GM18508 (cell line): Measurements from ENCODE around the gene NOC2L.
"Not testable (repeated sequence)": the region's sequence is repeated elsewhere in the genome, so short reads cannot be mapped to it uniquely, and the experiment has no call there.

Experiments
- ATAC-seq: cut with Tn5 transposase; IDR thresholded peaks from one replicate; pipeline ENCODE4 v1.9.1; 2021; ENCODE audit warnings: moderate number of reproducible peaks; ENCODE audit not compliant: insufficient read depth, unreplicated experiment

The NOC2L gene

DNA sequence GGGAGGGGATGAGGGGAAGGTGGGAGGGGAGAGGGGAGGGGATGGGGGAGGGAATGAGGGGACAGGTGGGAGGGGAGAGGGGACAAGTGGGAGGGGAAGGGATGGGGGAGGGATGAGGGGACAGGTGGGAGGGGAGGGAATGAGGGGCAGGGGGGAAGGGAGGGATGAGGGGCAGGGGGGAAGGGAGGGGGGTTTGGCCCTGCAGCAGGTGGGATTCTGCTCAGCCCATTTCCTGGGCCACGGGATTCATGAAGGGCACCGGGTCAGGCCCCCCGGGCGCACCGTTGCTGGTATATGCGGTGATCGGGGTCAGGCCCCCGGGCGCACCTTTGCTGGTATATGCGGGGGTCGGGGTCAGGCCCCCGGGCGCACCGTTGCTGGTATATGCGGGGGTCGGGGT, 50.4 kb downstream of the NOC2L start:
- no peak for ATAC-seq

DNA sequence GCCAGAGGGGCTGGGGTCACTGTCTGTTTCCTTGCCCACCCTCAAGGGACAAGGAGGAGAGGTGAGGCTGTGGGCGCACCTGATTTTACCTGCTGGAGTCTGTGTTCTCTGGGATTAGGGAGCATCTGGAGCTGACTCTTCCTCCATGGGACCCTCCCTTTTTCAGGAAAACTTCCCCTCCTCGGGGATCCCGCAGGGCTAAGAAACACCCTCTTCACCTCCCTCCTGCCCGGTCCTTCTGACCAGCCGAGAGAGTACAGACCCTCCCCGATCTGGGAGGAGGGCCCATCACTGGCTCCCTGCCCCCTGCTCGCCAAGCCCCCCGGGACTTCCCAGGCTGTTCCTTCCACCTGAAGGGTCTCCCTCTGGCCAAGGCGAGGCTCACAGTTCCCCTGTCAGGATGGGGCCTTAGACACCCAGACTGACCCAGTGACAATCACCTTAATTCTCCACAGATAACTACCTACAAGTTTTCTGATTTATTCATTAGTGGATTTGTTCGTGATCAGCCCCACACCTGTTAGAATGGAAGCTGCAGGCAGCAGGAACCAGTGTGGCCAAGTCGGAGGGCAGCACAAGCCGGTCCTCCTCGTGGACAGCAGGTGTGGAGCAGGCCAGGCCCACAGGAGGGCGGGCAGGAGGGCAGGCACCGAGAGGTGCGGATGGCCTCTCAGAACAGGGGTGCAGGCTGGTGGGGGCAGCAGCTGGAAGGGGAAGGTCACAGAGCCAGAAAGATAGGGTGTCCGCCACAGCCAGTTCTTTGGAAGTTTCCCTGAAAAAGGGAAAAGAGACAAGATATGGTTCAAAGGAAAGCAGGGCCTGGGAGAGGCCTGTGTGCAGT, 51.2 kb downstream of the NOC2L start:
- ATAC-seq: no peak

DNA sequence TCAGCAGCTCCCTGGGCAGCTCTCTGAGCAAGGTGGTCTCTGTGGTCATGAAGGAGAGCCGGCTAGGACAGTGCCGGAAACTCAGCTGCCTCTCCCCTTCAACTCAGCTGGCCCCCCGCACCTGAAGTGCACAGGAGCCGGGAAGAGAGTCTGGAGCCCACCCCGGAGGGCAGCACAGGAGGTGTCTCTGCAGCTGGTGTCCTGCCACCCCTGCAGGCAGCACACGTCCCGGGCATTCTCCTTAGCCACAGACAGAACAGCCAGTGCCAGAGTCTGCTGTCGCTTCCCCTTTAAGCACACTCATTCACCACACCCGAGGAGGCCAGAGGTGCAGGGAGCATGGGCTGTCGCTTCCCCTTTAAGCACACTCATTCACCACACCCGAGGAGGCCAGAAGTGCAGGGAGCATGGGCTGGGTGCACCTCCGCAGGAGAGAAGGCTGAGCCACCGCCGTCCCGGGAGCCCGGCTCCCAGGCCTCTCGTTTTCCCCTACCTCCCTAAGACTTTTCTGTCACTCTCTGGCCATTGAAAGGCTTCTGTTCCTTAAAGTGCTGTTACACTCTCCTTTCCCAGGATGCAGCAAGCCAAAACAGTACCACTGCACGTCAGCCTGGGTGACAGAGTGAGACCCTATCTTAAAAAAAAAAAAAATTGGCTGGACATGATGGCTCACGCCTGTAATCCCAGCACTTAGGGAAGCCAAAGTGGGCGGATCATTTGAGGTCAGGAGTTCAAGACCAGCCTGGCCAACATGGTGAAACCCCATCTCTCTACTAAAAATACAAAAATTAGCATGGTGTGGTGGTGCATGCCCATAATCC, 52.2 kb downstream of the NOC2L start:
- ATAC-seq: no peak

DNA sequence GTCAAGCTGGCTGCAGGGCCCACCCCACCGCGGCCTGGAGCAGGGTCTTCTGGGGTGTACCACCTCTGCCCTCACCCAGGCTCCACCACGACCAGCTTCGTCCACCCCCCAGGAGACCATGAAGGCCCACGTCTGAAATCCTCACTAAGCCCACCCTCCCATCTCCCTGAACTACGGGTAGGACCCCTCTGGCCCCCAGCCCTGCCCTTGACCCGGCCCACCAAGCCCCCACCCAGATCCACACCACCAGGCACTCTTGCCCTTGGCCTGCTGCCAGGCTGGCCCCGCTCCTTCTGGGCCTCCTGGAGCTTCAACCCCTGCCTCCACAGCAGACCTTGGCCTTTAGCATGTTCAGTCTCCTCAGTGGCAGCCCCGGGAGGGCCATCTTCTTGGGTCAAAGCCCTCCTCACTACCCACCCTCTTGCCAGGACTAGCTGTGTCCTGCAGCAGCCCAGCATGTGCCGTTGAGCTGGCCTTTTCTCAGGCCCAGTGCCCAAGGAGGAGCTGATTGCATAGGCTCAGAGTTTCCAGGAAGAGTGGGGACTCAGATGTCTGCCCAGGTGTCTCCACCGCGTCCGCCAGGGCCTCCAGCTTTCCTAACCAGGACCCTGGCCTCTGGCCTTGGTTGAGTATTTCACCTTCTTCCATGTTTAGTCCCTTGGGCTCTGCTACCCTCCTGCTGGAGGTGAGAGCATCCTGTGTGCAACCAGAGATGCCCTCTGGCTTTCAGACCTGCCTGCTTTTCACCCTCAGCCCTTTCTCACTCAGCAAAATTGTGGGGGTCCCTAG, 53.1 kb downstream of the NOC2L start:
- no peak for ATAC-seq

DNA sequence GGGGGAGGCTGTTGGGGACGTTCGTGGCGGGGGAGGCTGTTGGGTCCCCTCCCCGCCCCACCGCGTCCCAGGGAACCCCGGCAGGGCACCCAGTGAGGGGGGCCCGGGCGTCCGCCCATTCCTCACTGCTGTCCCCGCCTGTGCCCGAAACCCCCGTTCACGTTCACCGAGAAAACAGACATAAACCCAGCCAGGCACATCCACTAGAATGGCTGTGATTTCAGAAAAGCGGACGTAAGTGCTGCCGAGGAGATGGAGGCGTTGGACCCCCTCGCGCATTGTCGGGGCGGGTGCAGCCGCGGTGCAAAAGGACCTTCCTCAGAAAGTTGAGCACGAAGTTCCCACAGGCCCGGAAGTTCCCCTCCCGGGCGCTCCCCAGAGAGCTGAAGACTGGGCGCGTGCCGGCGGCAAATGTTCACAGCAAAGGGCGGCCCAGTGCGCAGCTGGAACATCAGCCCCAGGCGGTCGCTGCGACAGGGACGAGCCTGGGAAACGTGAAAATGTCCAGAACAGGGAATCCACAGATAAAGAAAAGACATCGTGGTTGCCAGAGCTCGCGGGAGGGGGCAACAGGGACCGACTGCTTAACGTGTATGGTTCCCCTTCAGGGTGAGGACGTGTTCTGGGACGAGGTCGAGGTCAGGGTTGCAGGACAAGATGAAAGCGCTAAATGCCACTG, 53.8 kb downstream of the NOC2L start:
- no peak for ATAC-seq

DNA sequence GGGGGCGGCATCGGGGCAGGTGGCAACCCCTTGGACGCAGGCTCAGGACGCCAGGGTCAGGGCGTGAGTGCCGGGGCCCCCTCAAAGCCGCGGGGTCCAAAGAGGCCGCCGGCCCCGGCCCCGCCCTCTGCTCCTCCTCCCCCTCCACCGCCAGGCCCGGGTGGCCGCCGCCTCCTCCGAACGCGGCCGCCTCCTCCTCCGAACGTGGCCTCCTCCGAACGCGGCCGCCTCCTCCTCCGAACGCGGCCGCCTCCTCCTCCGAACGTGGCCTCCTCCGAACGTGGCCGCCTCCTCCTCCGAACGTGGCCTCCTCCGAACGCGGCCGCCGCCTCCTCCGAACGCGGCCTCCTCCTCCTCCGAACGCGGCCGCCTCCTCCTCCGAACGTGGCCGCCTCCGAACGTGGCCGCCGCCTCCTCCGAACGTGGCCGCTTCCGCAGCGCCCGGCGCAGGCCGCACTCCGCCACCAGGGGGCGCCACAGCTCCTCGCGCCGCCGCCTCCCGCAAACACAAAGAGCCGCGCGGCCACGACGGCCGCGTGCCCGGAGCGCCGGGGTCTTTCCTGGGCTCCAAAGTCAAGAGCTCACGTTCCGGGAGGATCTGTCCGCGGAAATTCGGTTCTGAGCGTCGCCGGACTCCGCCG, 54.6 kb downstream of the NOC2L start:
- ATAC-seq: no peak

DNA sequence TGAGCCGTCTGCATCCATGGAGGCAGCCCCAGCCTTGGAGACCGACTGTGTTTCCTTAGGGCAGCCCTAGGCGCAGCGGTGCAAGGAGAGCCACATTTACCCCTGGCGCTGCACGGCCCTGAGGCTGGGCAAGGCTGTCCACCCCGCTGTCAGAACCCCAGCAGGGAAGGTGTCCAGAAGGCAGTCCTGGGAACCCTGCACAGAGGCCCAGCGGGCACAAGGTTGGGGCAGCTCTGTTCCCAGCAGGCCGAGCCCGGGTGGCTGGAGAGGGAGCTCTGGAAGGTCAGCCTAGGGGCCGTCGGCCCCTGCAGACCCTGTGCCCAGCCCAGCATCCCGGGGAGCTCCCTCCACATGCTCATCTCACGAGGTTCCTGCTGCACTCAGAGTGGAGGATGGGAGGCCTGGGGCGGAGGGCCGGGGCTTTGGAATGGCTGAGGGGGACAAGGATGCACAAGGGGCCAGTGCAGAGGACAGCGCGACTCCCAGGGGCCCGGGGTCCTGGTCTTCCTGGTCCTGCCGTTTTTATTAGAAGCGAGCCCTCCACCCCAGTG, 55.3 kb downstream of the NOC2L start:
- no peak for ATAC-seq

DNA sequence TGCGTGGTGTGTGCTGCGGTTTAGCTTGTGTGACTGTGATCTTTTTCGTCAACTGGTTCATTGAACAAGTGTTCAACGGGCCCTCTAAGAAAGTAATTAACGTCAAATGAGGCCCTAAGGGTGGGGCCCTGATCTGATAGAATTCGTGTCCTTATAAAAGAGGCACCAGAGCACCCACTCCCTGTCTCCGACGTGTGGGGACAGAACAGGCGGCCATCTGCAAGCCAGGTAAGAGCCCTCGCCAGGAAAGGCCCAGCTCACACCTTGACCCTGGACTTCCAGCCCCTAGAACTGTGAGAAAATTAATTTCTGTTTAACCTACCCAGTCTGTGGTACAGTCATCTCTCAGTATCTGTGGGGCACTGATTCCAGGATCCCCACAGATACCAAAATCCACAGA, 55.8 kb downstream of the NOC2L start:
- no peak for ATAC-seq

DNA sequence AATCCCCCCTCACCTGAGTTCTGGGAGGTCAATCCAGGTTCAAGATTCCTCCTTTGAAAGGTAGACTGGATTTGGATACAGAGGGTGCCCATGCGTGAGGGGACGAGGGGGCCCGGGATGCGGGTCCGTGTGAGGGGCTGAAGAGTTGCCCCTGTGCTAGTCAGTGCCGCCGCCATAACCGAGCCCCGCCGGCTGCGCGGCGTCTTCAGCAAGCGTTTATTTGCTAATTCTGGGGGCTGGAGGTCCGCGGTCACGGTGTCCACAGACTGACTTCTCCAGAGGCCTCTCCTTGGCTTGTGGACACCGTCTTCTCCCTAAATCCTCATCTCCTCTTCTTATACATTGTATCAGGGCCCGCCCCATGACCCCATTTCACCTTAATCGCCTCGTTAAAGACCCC, 56.3 kb downstream of the NOC2L start:
- ATAC-seq: no peak

DNA sequence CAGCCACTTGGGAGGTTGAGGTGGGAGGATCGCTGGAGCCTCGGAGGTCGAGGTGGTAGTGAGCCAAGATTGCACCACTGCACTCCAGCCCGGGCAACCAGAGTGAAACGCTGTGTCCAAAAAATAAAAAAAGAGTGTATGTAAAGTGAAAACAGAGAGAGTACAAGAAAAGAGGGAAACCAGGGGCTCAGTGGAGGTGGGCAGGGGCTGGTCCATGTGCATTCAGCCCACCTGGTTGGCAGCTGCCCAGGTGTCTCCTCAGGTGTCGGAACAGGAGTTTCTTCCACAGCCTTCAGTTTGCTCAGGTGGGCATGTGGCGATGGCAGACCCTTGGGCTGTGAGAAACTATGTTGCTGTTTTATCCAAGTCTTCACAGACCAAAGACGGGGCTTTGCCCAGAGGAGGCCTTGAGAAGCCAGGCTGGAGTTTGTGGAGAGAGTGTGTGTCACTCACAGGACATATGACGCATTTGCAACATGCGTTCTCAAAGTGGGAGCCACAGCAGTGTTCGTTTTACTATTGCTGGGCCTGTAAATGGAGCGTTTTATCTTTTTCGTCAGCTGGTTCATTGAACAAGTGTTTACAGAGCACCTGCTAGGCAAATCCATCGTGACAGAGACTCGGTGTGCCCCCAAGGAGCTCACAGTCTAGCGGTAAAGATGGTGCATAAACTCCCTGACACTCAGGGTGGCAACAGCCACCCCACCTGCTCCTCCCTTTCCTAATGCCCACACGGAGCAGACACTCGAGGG, 57.8 kb downstream of the NOC2L start:
- no peak for ATAC-seq

DNA sequence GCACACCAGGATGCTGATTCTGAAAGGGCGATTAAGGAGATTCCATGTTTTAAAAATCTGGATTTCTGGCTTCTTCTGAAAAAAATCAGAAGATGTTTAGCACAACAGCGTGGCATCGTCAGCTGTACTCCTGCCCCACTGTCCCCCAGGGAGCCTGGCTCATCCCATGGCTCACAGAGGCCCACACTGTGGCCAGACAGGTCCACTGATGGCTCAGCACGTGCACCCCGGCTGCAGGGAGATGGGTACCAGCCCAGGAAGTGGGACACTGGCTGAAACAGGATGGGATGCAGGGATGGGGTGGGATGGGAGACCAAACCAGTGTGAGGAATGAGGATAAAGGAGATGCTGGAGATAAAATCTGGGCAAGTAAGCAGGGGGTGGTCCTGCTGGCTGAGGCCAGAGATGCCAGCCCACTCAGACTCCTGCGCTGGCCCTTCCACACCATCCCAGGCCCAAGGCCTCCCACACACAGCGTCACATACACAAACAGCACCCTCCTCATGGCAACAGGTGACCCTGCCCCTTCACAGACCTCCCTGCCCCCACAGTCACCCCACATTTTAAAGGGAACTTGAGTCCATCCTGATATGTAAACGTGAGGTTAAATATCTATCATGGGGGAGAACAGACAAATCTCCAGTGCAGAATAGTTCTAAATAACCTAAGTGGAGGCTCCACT, 59.3 kb downstream of the NOC2L start:
- no peak for ATAC-seq

DNA sequence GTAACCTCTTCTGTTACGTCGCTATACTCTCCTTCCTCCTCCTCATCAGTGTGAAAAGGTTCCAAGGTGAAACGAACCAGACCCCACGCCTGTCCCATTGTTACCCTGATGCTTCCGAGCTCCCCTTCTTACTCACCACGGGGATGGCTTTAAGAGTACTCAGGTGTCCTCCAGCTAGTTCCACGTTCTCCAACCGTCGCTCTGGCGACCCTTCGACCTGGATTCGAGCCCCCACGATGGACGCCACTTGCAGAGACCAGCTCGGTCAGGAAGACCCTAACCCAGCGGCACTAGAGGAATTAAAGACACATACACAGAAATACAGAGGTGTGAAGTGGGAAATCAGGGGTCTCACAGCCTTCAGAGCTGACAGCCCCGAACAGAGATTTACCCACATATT, 61.1 kb downstream of the NOC2L start:
- not testable (repeated sequence) for ATAC-seq

DNA sequence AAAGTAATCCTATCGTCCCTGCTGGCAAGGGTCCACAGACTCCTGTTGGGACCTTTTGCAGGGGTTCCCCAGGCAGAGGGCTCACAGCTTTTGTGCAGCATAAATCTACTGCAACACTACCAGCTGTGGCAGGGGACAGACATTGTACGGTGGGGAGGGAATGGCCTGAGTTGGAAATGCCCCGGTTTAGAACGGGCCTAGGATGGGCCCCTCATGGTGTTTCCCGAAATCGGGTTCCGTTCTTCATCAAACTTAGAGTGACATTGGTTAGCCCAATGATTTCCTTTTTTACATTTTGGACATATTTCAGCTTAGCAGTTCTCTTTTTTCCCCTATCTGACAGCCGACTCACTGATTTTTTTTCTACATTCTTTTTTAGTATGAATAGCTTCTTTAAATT, 61.8 kb downstream of the NOC2L start:
- ATAC-seq: no peak
